SK-N-SH treated with all-trans-retinoic acid at 6 μM for 48 hours (cell line): ENCODE data around the gene NFE2L1.

Experiments used
- ATAC-seq: fragments of 200-7000 bp; cut with Tn5 transposase; 3 replicates; pipeline ENCODE4 v1.9.1; 2020; ENCODE audit warnings: mild to moderate bottlenecking, moderate library complexity
- BACH2 ChIP-seq: fragments of 250-450 bp; sonication (Bioruptor Pico); IDR thresholded peaks from 2 replicates; pipeline ENCODE4 v1.9.0; 2021; ENCODE audit warnings: mild to moderate bottlenecking, borderline replicate concordance
- CSRNP3 ChIP-seq: fragments of 250-450 bp; sonication (Bioruptor Pico); IDR thresholded peaks from 2 replicates; pipeline ENCODE4 v1.5.1; 2021; ENCODE audit warnings: mild to moderate bottlenecking, moderate library complexity
- ESRRG ChIP-seq: fragments of 250-450 bp; sonication (Bioruptor Pico); IDR thresholded peaks from 2 replicates; pipeline ENCODE4 v1.6.1; 2021; ENCODE audit warnings: mild to moderate bottlenecking
- OSR1 ChIP-seq: fragments of 250-450 bp; sonication (Bioruptor Pico); IDR thresholded peaks from 2 replicates; pipeline ENCODE4 v1.8.0; 2022; ENCODE audit warnings: moderate library complexity, mild to moderate bottlenecking, inconsistent platforms
- PATZ1 ChIP-seq: fragments of 250-450 bp; sonication (Bioruptor Pico); IDR thresholded peaks from 2 replicates; pipeline ENCODE4 v1.8.0; 2020; ENCODE audit warnings: mild to moderate bottlenecking, moderate library complexity, borderline replicate concordance
- PPARA ChIP-seq: fragments of 250-450 bp; sonication (Bioruptor Pico); IDR thresholded peaks from 2 replicates; pipeline ENCODE4 v1.5.0; 2020; ENCODE audit warnings: mild to moderate bottlenecking, borderline replicate concordance
- SNAI2 ChIP-seq: fragments of 250-450 bp; sonication (Bioruptor Pico); IDR thresholded peaks from 2 replicates; pipeline ENCODE4 v1.5.0; 2020; ENCODE audit warnings: mild to moderate bottlenecking, moderate library complexity
- TOX ChIP-seq: fragments of 250-450 bp; sonication (Bioruptor Pico); IDR thresholded peaks from 2 replicates; pipeline ENCODE4 v1.8.0; 2021; ENCODE audit warnings: mild to moderate bottlenecking, moderate library complexity, borderline replicate concordance
- ZC3H10 ChIP-seq: fragments of 250-450 bp; sonication (Bioruptor Pico); IDR thresholded peaks from 2 replicates; pipeline ENCODE4 v1.5.1; 2021; ENCODE audit warnings: mild to moderate bottlenecking, moderate library complexity
- ZFP3 ChIP-seq: fragments of 250-450 bp; sonication (Bioruptor Pico); IDR thresholded peaks from 2 replicates; pipeline ENCODE4 v1.5.0; 2020; ENCODE audit warnings: mild to moderate bottlenecking, moderate library complexity
- ZFP30 ChIP-seq: fragments of 450-650 bp; formaldehyde crosslinking; IDR thresholded peaks from 2 replicates; pipeline ENCODE4 v1.5.0; 2022; ENCODE audit warnings: mild to moderate bottlenecking, moderate library complexity
- ZNF565 ChIP-seq: fragments of 450-650 bp; formaldehyde crosslinking; conservative IDR thresholded peaks from 2 replicates; pipeline ENCODE4 v1.5.0; 2020; ENCODE audit warnings: low read depth, mild to moderate bottlenecking, moderate library complexity
- ZNF70 ChIP-seq: fragments of 450-650 bp; formaldehyde crosslinking; IDR thresholded peaks from 2 replicates; pipeline ENCODE4 v1.5.0; 2020; ENCODE audit warnings: mild to moderate bottlenecking, moderate library complexity
- ZNF8 ChIP-seq: fragments of 450-650 bp; formaldehyde crosslinking; IDR thresholded peaks from 2 replicates; pipeline ENCODE4 v1.5.0; 2020; ENCODE audit warnings: mild to moderate bottlenecking, moderate library complexity
- TF ChIP-seq, protein P1 (sequence below): fragments of 250-450 bp; sonication (Bioruptor Pico); IDR thresholded peaks from 2 replicates; pipeline ENCODE4 v1.5.1; 2020; ENCODE audit warnings: low read depth, mild to moderate bottlenecking, moderate library complexity
- TF ChIP-seq, protein P2 (sequence below): fragments of 250-450 bp; sonication (Bioruptor Pico); IDR thresholded peaks from 2 replicates; pipeline ENCODE4 v1.5.0; 2020; ENCODE audit warnings: mild to moderate bottlenecking, moderate library complexity
- TF ChIP-seq, protein P3 (sequence below): fragments of 250-450 bp; sonication (Bioruptor Pico); IDR thresholded peaks from 2 replicates; pipeline ENCODE4 v1.8.0; 2021; ENCODE audit warnings: low read depth, mild to moderate bottlenecking, moderate library complexity, borderline replicate concordance

Gene NFE2L1

DNA sequence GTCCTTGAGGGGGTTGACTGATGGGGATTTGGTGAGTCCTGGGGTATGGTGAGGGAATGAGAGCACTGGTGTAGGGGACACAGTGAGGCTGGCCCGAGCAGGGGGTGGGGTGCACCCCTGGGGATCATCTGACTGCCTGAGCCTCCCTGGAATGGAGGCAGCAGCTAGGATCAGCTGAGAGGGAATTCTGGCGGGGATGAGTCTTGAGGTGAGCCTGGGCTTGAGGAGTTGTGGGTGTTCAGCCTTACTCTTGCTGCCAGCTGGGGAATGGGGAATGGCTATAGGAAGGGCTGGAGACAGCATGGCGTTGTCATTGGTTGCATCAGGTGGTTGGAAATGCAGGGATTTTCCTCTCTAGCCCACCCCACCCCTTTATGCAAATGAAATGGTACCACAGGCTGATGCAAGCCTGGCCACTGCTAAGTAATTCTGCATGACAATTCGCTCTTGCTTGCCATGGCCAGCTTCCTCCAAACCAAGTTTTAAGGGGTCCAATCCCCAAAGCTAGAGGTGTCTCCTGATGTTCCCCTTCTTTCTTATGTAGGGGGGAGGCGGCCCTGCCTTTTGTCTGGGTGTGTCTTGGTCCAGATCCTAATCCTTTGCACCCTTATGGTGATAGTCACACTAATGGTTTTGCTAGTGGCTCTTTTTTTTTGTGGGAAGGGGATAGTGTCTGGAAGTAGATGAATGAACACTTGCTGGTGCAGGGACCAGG, 7.5 kb downstream of the NFE2L1 start:
- no peak for TF ChIP-seq ZFP30 (CRISPR knock-in tag)
- no peak for TF ChIP-seq PATZ1 (CRISPR knock-in tag)
- TF ChIP-seq ZNF70: no peak
- no peak for TF ChIP-seq TOX
- TF ChIP-seq, protein P1, sequence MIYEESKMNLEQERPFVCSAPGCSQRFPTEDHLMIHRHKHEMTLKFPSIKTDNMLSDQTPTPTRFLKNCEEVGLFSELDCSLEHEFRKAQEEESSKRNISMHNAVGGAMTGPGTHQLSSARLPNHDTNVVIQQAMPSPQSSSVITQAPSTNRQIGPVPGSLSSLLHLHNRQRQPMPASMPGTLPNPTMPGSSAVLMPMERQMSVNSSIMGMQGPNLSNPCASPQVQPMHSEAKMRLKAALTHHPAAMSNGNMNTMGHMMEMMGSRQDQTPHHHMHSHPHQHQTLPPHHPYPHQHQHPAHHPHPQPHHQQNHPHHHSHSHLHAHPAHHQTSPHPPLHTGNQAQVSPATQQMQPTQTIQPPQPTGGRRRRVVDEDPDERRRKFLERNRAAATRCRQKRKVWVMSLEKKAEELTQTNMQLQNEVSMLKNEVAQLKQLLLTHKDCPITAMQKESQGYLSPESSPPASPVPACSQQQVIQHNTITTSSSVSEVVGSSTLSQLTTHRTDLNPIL (CRISPR knock-in tag): no peak
- TF ChIP-seq ZNF8 (CRISPR knock-in tag): no peak
- TF ChIP-seq CSRNP3 (CRISPR knock-in tag): no peak
- no peak for TF ChIP-seq ZFP3 (CRISPR knock-in tag)
- TF ChIP-seq OSR1 (CRISPR knock-in tag): no peak
- TF ChIP-seq, protein P2, sequence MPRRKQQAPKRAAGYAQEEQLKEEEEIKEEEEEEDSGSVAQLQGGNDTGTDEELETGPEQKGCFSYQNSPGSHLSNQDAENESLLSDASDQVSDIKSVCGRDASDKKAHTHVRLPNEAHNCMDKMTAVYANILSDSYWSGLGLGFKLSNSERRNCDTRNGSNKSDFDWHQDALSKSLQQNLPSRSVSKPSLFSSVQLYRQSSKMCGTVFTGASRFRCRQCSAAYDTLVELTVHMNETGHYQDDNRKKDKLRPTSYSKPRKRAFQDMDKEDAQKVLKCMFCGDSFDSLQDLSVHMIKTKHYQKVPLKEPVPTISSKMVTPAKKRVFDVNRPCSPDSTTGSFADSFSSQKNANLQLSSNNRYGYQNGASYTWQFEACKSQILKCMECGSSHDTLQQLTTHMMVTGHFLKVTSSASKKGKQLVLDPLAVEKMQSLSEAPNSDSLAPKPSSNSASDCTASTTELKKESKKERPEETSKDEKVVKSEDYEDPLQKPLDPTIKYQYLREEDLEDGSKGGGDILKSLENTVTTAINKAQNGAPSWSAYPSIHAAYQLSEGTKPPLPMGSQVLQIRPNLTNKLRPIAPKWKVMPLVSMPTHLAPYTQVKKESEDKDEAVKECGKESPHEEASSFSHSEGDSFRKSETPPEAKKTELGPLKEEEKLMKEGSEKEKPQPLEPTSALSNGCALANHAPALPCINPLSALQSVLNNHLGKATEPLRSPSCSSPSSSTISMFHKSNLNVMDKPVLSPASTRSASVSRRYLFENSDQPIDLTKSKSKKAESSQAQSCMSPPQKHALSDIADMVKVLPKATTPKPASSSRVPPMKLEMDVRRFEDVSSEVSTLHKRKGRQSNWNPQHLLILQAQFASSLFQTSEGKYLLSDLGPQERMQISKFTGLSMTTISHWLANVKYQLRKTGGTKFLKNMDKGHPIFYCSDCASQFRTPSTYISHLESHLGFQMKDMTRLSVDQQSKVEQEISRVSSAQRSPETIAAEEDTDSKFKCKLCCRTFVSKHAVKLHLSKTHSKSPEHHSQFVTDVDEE (CRISPR knock-in tag): no peak
- no peak for TF ChIP-seq PPARA
- no peak for TF ChIP-seq ZNF565 (CRISPR knock-in tag)
- no peak for TF ChIP-seq ZC3H10 (CRISPR knock-in tag)
- no peak for ATAC-seq

DNA sequence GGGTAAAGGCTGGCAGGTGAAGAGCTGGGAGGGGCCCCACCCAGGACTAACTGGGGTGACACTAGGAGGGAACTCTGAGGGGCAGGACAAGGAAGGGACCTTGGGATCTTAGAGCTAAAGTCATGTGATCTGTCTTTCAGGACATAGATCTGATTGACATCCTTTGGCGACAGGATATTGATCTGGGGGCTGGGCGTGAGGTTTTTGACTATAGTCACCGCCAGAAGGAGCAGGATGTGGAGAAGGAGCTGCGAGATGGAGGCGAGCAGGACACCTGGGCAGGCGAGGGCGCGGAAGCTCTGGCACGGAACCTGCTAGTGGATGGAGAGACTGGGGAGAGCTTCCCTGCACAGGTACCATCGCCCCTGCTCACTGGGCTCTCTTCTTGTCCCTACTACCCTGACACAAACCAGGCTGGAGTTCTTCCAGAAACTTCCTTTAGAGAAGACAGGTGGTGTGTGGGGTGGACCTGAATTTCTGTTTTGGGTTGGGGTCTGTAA, 8.1 kb downstream of the NFE2L1 start:
- ATAC-seq: no peak

DNA sequence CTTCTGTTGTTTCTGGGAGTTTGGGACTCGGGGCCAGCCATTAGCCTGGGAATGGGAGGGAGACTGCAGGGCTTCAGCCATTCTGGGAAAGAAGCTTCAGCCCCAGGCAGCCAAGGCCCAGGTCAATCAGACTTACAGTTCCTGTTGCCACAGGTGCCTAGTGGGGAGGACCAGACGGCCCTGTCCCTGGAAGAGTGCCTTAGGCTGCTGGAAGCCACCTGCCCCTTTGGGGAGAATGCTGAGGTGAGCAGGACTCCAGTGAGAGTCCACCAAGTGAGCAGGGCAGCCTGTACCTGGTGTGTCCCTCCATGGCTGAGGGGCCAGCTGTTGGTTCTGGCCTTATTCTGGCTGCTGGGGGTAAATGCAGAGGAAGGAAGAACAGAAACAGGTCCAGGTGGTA, 8.7 kb downstream of the NFE2L1 start:
- ATAC-seq: no peak
- TF ChIP-seq ZNF565 (CRISPR knock-in tag): no peak
- TF ChIP-seq, protein P2 (CRISPR knock-in tag): no peak
- no peak for TF ChIP-seq ZC3H10 (CRISPR knock-in tag)
- TF ChIP-seq ESRRG: no peak
- TF ChIP-seq, protein P1 (CRISPR knock-in tag): no peak
- TF ChIP-seq PATZ1 (CRISPR knock-in tag): no peak
- TF ChIP-seq ZFP3 (CRISPR knock-in tag): no peak
- TF ChIP-seq, protein P3, sequence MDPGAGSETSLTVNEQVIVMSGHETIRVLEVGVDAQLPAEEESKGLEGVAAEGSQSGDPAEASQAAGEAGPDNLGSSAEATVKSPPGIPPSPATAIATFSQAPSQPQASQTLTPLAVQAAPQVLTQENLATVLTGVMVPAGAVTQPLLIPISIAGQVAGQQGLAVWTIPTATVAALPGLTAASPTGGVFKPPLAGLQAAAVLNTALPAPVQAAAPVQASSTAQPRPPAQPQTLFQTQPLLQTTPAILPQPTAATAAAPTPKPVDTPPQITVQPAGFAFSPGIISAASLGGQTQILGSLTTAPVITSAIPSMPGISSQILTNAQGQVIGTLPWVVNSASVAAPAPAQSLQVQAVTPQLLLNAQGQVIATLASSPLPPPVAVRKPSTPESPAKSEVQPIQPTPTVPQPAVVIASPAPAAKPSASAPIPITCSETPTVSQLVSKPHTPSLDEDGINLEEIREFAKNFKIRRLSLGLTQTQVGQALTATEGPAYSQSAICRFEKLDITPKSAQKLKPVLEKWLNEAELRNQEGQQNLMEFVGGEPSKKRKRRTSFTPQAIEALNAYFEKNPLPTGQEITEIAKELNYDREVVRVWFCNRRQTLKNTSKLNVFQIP (CRISPR knock-in tag): no peak
- no peak for TF ChIP-seq SNAI2 (CRISPR knock-in tag)
- TF ChIP-seq, all 23 proteins: peak for 0

More for the DNA sequence above, 8.1 kb downstream of the NFE2L1 start:
- TF ChIP-seq BACH2 (CRISPR knock-in tag): no peak
- TF ChIP-seq, protein P3 (CRISPR knock-in tag): no peak
- no peak for TF ChIP-seq SNAI2 (CRISPR knock-in tag)
- TF ChIP-seq, all 23 proteins: peak for 0
